ENCODE data around the gene ARMC9.
"Not testable (repeated sequence)": the region's sequence is repeated elsewhere in the genome, so short reads cannot be mapped to it uniquely, and the experiment has no call there.

The ARMC9 gene

GRCh38 chr2:231290321-231291015 is 92.0 kb downstream of the ARMC9 start:
- no peak for DNase-seq

GRCh38 chr2:231292472-231293134 is 94.2 kb downstream of the ARMC9 start:
- DNase-seq, result no peak

- DNase-seq, result no peak
Measured at GRCh38 chr2:231293163-231293562, 94.7 kb downstream of the ARMC9 start.

GRCh38 chr2:231294116-231294515 is 95.7 kb downstream of the ARMC9 start:
- DNase-seq, result no peak

- DNase-seq, result no peak
Measured at GRCh38 chr2:231294571-231295362, 96.3 kb downstream of the ARMC9 start.

- DNase-seq, result no peak
Measured at GRCh38 chr2:231295363-231295655, 96.9 kb downstream of the ARMC9 start.

- DNase-seq, result no peak
Measured at GRCh38 chr2:231296401-231296974, 98.1 kb downstream of the ARMC9 start.

- peak in 2 of 3 experiments; percentile 15 to 40 for DNase-seq
Measured at GRCh38 chr2:231297108-231297908, 98.9 kb downstream of the ARMC9 start.

GRCh38 chr2:231298091-231298490 is 99.7 kb downstream of the ARMC9 start:
- no peak for DNase-seq

GRCh38 chr2:231299267-231299666 is 100.8 kb downstream of the ARMC9 start:
- DNase-seq, result no peak

- peak in 1 of 3 experiments; percentile 17 for DNase-seq
Measured at GRCh38 chr2:231300020-231300721, 101.7 kb downstream of the ARMC9 start.

- DNase-seq, result no peak
Measured at GRCh38 chr2:231300722-231301076, 102.3 kb downstream of the ARMC9 start.

- DNase-seq, result not testable (repeated sequence)
Measured at GRCh38 chr2:231304259-231304658, 105.8 kb downstream of the ARMC9 start.

GRCh38 chr2:231305221-231305620 is 106.8 kb downstream of the ARMC9 start:
- DNase-seq, result no peak

- peak in 2 of 3 experiments; percentile 5 to 12 for DNase-seq
Measured at GRCh38 chr2:231306791-231307393, 108.5 kb downstream of the ARMC9 start.

GRCh38 chr2:231308219-231308618 is 109.8 kb downstream of the ARMC9 start:
- no peak for DNase-seq

- DNase-seq, result no peak
Measured at GRCh38 chr2:231308631-231309428, 110.4 kb downstream of the ARMC9 start.

- DNase-seq, result no peak
Measured at GRCh38 chr2:231312066-231312465, 113.6 kb downstream of the ARMC9 start.

GRCh38 chr2:231315896-231316295 is 117.5 kb downstream of the ARMC9 start:
- DNase-seq, result no peak

- DNase-seq, result no peak
Measured at GRCh38 chr2:231317579-231317978, 119.1 kb downstream of the ARMC9 start.

GRCh38 chr2:231318436-231318835 is 120.0 kb downstream of the ARMC9 start:
- no peak for DNase-seq
